ENCODE results near the gene PSMB3. TPM values are rescaled to one million over a fixed set of nuclear protein-coding genes. Genes with fewer than 3 reads are reported as not detected.

The PSMB3 gene
- total and polyA plus RNA-seq, 9 of the 15 experiments (the other 6 are each of a cell fraction or from before 2014, with no cell fraction given) = 460 to 2,775 (median 574) TPM

GRCh38 chr17:38809828-38810227 lies 57.3 kb downstream of the PSMB3 start:
- no TSS peak for BruUV-seq (replicated peaks)
- no peak overlapping the region for H3K4me3 ChIP-seq
- no peaks in the 10 kb centered on the region for H3K79me2 ChIP-seq (ENCODE audit: control insufficient read depth, insufficient read depth, low read length)
- DNase-seq (ENCODE audit: extremely low read depth in 1 of 4, low spot score in 3 of 4) (no peak), FAIRE-seq (no peak), ATAC-seq (no peak)
- H3K9ac ChIP-seq (ENCODE audit: insufficient read depth in 1 of 2, low read depth in 2 of 2, low read length in 2 of 2) = no peak overlapping the region
- ChIA-PET CTCF (ENCODE audit: low intra/inter-chr PET ratio) (no interaction called here), POLR2A (no interaction called here)
- no peaks in the 10 kb centered on the region for H3K4me1 ChIP-seq (replicated peaks in 1 of 2; ENCODE audit: control insufficient read depth in 2 of 2, insufficient read depth in 2 of 2, low read length in 2 of 2)
- H3K27me3 ChIP-seq (ENCODE audit: control insufficient read depth in 2 of 2, insufficient read depth in 2 of 2, low read length in 2 of 2) = no peaks in the 10 kb centered on the region
- no peak overlapping the region for H3K27ac ChIP-seq (ENCODE audit: extremely low read depth, low read depth, low read length)
- in situ Hi-C loops (cut with MboI) = no loop called here
- no peak overlapping the region for H2AFZ ChIP-seq (ENCODE audit: low read depth, low read length)
- H3K4me2 ChIP-seq (ENCODE audit: insufficient read depth, low read length) = no peak overlapping the region
- intact Hi-C loops (cut with micrococcal nuclease) = no loop called here
- H3K9me3 ChIP-seq (replicated peaks; ENCODE audit: control insufficient read depth, insufficient read depth, low read depth, low read length) = no peaks in the 10 kb centered on the region
- H4K20me1 ChIP-seq (replicated peaks; ENCODE audit: control insufficient read depth, insufficient read depth, low read length) = no peaks in the 10 kb centered on the region
- H3K36me3 ChIP-seq (ENCODE audit: control insufficient read depth, insufficient read depth, low read length) = peaks cover 85% of the 10 kb centered on the region
- no peaks in the 10 kb centered on the region for H3K9me1 ChIP-seq (ENCODE audit: control insufficient read depth, insufficient read depth, low read length)
- 94% methylated on average over 7 of the region's 7 CpGs for WGBS (ENCODE audit: insufficient coverage, low coverage, missing lambda C conversion rate)
- no peak for TF ChIP-seq JUNB (CRISPR knock-in tag; conservative IDR thresholded peaks at IDR 0.05)
- no peak for TF ChIP-seq RBM25 (IDR thresholded peaks at IDR 0.05; ENCODE audit: low read depth, low read length, severe bottlenecking)
- TF ChIP-seq CUX1 (CRISPR knock-in tag; IDR thresholded peaks at IDR 0.05) = no peak
- no peak for TF ChIP-seq NCOA4 (IDR thresholded peaks at IDR 0.05; ENCODE audit: partially characterized antibody)
- no peak for TF ChIP-seq ZNF318 (IDR thresholded peaks at IDR 0.05; ENCODE audit: borderline replicate concordance in 1 of 2, low read depth in 1 of 2)
- TF ChIP-seq CC2D1A (IDR thresholded peaks at IDR 0.05) = no peak
- no peak for TF ChIP-seq MCM2 (IDR thresholded peaks at IDR 0.05; ENCODE audit: low read depth)
- no peak for TF ChIP-seq ETS1 (conservative IDR thresholded peaks at IDR 0.05; ENCODE audit: control insufficient read depth, low read depth, low read length)

Data from K562 (cell line).